Pancreas (tissue), 10 donors: Measurements from ENCODE around the gene TWF2. TPM values are rescaled to one million over a fixed set of nuclear protein-coding genes. Genes with fewer than 3 reads are reported as not detected.

Source experiments
- ATAC-seq, 4 donors: fragments of 200-7000 bp; cut with Tn5 transposase; one replicate each; pipeline versions ENCODE4 v1.8.0 to v1.9.1; 2020; ENCODE audit warnings: mild to moderate bottlenecking in 4 of 4, moderate library complexity in 4 of 4
- DNase-seq, 6 donors: peaks; one replicate each; pipeline ENCODE4 v3.0.0-alpha.2; 2020
- FAIRE-seq: peaks from 2 replicates; lab custom pipeline; 2012; peaks lifted over from hg19 to GRCh38; lab: Jason Lieb, UNC
- H3K27ac ChIP-seq, 4 donors: fragments of 200-600 bp; sonication (generic); 1 replicate in 3 of 4; 2 replicates in 1 of 4; pipeline versions ENCODE4 v1.5.0 to v1.8.0; 2020
- H3K27me3 ChIP-seq, 4 donors: fragments of 200-600 bp; one replicate each; pipeline ENCODE4 v1.8.0; 2021
- H3K36me3 ChIP-seq, 3 donors: fragments of 200-600 bp; sonication (generic) in 1 of 3; one replicate each; pipeline versions ENCODE4 v1.5.0 to v1.8.0; 2020 to 2021
- H3K4me1 ChIP-seq, 3 donors: fragments of 200-600 bp; one replicate each; pipeline ENCODE4 v1.8.0; 2021
- H3K4me3 ChIP-seq, 4 donors: fragments of 200-600 bp; sonication (generic) in 2 of 4; one replicate each; pipeline versions ENCODE4 v1.5.0 to v1.8.0; 2020 to 2021
- H3K9me3 ChIP-seq, 4 donors: fragments of 200-600 bp; one replicate each; pipeline ENCODE4 v1.8.0; 2021
- WGBS, 2 donors: extraction: QIAGEN DNeasy Blood & Tissue Kit; methylation state at CpG; one replicate each; pipeline ENCODE4 v1.1.7; 2013; 5-methylcytosine and 5-hydroxymethylcytosine counted together
- intact Hi-C, 3 donors: fragments of 100-400 bp; cut with DNase I; formaldehyde crosslinking; loops; one replicate each; pipeline versions ENCODE4 v1.11.1 to v1.14.2; 2022
- polyA plus RNA-seq, 2 donors: library from polyadenylated mRNA; stranded (reverse); fragments of 200-250 nt; gene quantifications; one replicate each; pipeline ENCODE4 v1.2.3, GENCODE V29; 2013
- total RNA-seq, 6 donors: library from RNA; stranded (reverse); fragmentation: NEBNext Ultra II Directional in 4 of 6; extraction: Animal tissue kit (Norgen Biotek cat#: 25700) in 4 of 6; gene quantifications; one replicate each; pipeline versions ENCODE4 v1.2.1 to v1.2.4, GENCODE V29; 2021 to 2023
- TF ChIP-seq, protein P1 (sequence below), 4 donors: fragments of 200-600 bp; sonication (generic) in 3 of 4; IDR thresholded peaks; one replicate each; pipeline versions ENCODE4 v1.5.0 to v1.8.0; 2021; ENCODE audit warnings: antibody characterized with exemption in 4 of 4
- donor health status: healthy with polysubstance abuse.
- donor health status: DM: no; HTN: no; CAD: no; lungs with moderate emphysema.
- donor health status: DM: no; HTN: no; CAD: no.
- donor health status: control.
- donor health status: control.
- donor health status: Bipolar disorder and iron deficiency.
- donor health status: DM: yes; HTN: yes; CAD: no.
- donor health status: DM: no; HTN: no; CAD: no.
- donor health status: DM: no; HTN: no; CAD: no.
- donor health status: DM: yes; HTN: yes; CAD: no.

Gene TWF2
- total and polyA plus RNA-seq, 8 donors, result 8.9 to 26.8 (median 12.3) TPM

DNA sequence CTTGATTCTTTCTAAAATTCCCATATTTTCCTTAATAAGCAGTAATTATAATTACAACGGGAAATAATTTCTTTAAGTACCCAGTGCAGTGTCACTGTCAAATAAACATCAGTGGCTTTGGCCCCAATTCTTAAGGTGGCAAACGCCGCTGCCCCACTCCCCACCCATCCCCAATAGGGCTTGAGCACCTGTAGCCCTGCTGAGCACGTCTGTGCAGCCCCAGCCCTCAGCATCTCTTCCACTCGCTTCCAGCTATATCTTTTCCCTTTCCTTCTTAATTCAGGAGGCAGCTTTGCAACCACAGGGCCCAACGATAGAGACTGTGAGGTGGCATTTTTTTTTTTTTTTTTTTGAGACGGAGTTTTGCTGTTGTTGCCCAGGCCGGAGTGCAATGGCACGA lies 15.7 kb upstream of the TWF2 start:
- intact Hi-C loops, result no loop called here
- Histone ChIP-seq H3K27me3 (no peaks in the 10 kb centered on the region), H3K4me3 (no peak overlapping the region), H3K4me1 (no peaks in the 10 kb centered on the region), H3K27ac (no peak overlapping the region), H3K36me3 (peaks cover 11 to 49% (median 27%) of the 10 kb centered on the region in 3 donors), H3K9me3 (no peaks in the 10 kb centered on the region)
- DNase-seq (no peak), FAIRE-seq (no peak), ATAC-seq (no peak)
- 88 to 90% methylated on average over 9 of the region's 9 CpGs for WGBS, 2 donors
- TF ChIP-seq, protein P1, sequence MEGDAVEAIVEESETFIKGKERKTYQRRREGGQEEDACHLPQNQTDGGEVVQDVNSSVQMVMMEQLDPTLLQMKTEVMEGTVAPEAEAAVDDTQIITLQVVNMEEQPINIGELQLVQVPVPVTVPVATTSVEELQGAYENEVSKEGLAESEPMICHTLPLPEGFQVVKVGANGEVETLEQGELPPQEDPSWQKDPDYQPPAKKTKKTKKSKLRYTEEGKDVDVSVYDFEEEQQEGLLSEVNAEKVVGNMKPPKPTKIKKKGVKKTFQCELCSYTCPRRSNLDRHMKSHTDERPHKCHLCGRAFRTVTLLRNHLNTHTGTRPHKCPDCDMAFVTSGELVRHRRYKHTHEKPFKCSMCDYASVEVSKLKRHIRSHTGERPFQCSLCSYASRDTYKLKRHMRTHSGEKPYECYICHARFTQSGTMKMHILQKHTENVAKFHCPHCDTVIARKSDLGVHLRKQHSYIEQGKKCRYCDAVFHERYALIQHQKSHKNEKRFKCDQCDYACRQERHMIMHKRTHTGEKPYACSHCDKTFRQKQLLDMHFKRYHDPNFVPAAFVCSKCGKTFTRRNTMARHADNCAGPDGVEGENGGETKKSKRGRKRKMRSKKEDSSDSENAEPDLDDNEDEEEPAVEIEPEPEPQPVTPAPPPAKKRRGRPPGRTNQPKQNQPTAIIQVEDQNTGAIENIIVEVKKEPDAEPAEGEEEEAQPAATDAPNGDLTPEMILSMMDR (IDR thresholded peaks at IDR 0.05), result no peak

DNA sequence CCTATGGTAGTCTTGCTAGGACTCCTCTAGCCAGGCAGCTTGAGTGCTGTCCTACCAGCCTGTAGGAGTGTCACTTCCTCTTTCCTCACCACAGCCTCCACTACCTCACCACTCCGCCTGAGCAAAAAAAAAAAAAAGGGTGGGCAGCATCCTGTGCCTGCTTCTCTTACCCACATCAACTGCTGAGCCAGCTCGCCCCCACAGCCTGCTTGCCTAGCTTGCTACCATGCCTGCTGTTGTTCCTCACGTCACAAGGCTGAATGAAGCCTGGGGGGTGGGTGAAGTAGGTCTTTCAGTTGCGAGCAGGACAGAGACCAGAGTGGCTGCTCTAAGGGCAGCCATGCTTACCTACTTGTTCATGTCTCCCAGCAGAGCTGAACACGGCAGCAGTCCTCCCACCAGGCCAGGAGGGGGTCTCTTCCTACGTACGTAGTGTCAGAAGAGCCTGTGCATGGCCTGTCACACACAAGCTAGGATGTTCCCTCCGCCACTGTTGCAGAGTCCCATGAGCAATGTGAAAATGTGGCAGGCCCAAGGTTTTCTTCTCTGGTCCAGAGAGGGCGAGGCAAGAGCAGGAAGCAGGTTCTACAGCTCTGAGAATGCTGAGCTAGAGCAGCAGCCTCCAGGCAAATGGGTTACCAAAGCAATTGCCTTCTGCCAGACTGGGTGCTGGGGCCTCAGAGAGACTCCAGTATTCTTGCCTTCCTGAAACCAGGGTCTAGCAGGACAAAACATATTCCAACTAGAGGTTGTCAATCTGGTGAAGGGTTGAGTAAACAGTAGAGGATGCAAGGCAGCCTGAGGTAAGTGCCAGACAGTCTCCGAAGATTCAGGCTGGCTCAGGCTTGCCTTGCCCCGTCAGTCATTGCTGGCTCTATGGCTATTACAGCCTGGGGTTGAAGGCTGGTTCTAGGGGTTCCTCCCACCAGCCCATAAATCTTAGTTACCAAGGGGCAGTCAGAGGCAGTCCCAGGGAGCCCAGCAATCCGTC lies 14.7 kb upstream of the TWF2 start:
- intact Hi-C loops, result no loop called here
- H3K36me3 ChIP-seq, result peaks cover 11 to 39% (median 18%) of the 10 kb centered on the region in 3 donors
- no peaks in the 10 kb centered on the region for H3K9me3 ChIP-seq
- TF ChIP-seq, protein P1 (IDR thresholded peaks at IDR 0.05), result no peak
- H3K27me3 ChIP-seq, result no peaks in the 10 kb centered on the region
- FAIRE-seq, result no peak
- ATAC-seq, result peak in 3 of 4 donors; percentile 43 to 76 (median 70)
- no peak overlapping the region for H3K4me3 ChIP-seq
- peak in 1 of 6 donors; percentile 49 for DNase-seq
- 83 to 87% methylated on average over 11 to 12 of the region's 12 CpGs for WGBS, 2 donors
- no peaks in the 10 kb centered on the region for H3K4me1 ChIP-seq
- peak overlapping the region in 2 of 4 donors; percentile 27 to 44 for H3K27ac ChIP-seq

DNA sequence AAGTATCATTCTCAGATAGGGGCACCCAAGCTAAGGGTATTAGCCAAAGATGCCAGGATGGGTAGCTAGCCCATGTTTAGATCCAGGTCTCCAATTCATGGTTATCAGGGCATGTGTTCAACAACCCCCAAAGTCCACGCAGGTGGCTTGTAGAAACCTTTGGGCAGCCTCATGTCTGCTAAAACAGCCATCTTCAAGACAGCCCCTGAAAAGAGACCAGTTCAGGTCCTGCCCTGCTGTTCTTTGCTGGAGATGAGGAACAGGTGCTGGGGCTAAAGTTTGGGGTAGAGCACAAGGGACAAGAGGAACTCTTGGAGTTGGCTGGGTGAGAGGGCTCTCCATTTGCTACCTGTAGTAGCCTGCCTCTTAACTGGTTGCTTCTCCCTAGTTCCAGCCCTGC lies 11.2 kb upstream of the TWF2 start:
- DNase-seq (no peak), FAIRE-seq (no peak), ATAC-seq (no peak)
- peaks cover 0 to 14% (median 3%) of the 10 kb centered on the region in 3 donors for H3K36me3 ChIP-seq
- H3K9me3 ChIP-seq, result no peaks in the 10 kb centered on the region
- TF ChIP-seq, protein P1 (IDR thresholded peaks at IDR 0.05), result no peak
- 58 to 88% methylated on average over 1 of the region's 1 CpG for WGBS, 2 donors
- no peak overlapping the region for H3K4me3 ChIP-seq
- intact Hi-C loops, result no loop called here
- H3K27me3 ChIP-seq, result no peaks in the 10 kb centered on the region
- H3K4me1 ChIP-seq, result peaks cover 0 to under 1% (median 0%) of the 10 kb centered on the region in 3 donors
- no peak overlapping the region for H3K27ac ChIP-seq

DNA sequence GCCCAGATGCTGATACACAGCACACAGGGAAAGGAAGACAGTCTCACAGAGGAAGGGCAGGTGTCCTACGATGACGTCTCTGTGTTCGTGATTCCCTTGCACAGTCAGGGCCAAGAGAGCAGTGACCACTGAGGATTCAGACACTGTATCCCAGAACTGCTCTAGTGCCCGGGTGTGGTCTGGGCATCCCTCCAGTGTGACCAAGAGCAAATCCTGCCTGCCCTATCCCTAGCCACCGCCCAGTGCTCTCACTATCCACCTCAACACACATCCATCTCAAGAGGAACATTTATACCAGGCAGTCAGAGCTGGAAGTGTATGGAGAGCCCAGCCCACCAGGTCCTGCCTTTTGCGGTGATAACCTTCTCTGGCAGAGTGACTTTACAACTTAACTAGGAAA lies 10.7 kb upstream of the TWF2 start:
- Histone ChIP-seq H3K27ac (no peak overlapping the region), H3K4me3 (no peak overlapping the region), H3K9me3 (no peaks in the 10 kb centered on the region), H3K4me1 (peaks cover 0 to 3% (median 0%) of the 10 kb centered on the region in 3 donors), H3K27me3 (no peaks in the 10 kb centered on the region), H3K36me3 (peaks cover 0 to 14% (median 3%) of the 10 kb centered on the region in 3 donors)
- intact Hi-C loops, result no loop called here
- DNase-seq, result no peak
- no peak for ATAC-seq
- TF ChIP-seq, protein P1 (IDR thresholded peaks at IDR 0.05), result no peak
- WGBS, 2 donors, result 80 to 88% methylated on average over 6 of the region's 6 CpGs
- no peak for FAIRE-seq
